SK-N-SH (cell line): ENCODE results near the gene TMEM184A. TPM values are rescaled to one million over a fixed set of nuclear protein-coding genes. Genes with fewer than 3 reads are reported as not detected.
"Not testable (repeated sequence)": the region's sequence is repeated elsewhere in the genome, so short reads cannot be mapped to it uniquely, and the experiment has no call there.

Source experiments
- CTCF ChIA-PET: fragments of 300-600, 350-600 bp; formaldehyde crosslinking; extraction: SDS; loops from one replicate; lab custom pipeline; 2021; lab: Yijun Ruan, JAX
- POLR2A ChIA-PET: fragments of 350-600 bp; sonication (Branson Sonifier 250); formaldehyde crosslinking; extraction: SDS; loops from one replicate; lab custom pipeline; 2020; ENCODE audit warnings: antibody characterized with exemption, inconsistent platforms; lab: Yijun Ruan, JAX
- DNase-seq: peaks from one replicate; pipeline ENCODE4 v3.0.0; 2012
- H2AFZ ChIP-seq: fragments of 200-600 bp; sonication (generic); 2 replicates; pipeline ENCODE4 v1.8.1; 2016; ENCODE audit warnings: antibody characterized with exemption, mild to moderate bottlenecking, low read depth
- H3F3A ChIP-seq: fragments of 200-600 bp; sonication (generic); replicated peaks from 2 replicates; pipeline ENCODE3; 2016; ENCODE audit warnings: antibody characterized with exemption, mild to moderate bottlenecking; ENCODE audit not compliant: insufficient read depth
- H3K27ac ChIP-seq, 2 experiments: fragments of 200-500 bp in 1 of 2; fragments of 200-600 bp in 1 of 2; sonication (Bioruptor generic) in 1 of 2; sonication (generic), shearing (Covaris generic) in 1 of 2; 2 replicates each; pipeline versions ENCODE4 v1.5.1 to v1.6.1; 2014 to 2016; ENCODE audit warnings: low read depth in 2 of 2, inconsistent platforms in 1 of 2, low read length in 1 of 2, mild to moderate bottlenecking in 1 of 2, mixed read lengths in 1 of 2
- H3K27me3 ChIP-seq: fragments of 200-600 bp; sonication (generic), shearing (Covaris generic); 2 replicates; pipeline ENCODE4 v1.6.1; 2016; ENCODE audit warnings: mixed run types; ENCODE audit not compliant: insufficient read depth
- H3K36me3 ChIP-seq, 2 experiments: fragments of 200-500 bp in 1 of 2; fragments of 200-600 bp in 1 of 2; sonication (Bioruptor generic) in 1 of 2; sonication (generic) in 1 of 2; replicated peaks in 1 of 2; 2 replicates each; pipeline versions ENCODE3 to v1.5.1; 2014 to 2016; ENCODE audit warnings: low read length in 1 of 2, mild to moderate bottlenecking in 1 of 2; ENCODE audit not compliant: insufficient read depth in 2 of 2, control insufficient read depth in 1 of 2
- H3K4me1 ChIP-seq, 2 experiments: fragments of 200-500 bp in 1 of 2; fragments of 200-600 bp in 1 of 2; sonication (Bioruptor generic) in 1 of 2; sonication (generic), shearing (Covaris generic) in 1 of 2; 2 replicates each; pipeline versions ENCODE4 v1.5.1 to v1.6.1; 2014 to 2016; ENCODE audit warnings: low read depth in 1 of 2, low read length in 1 of 2, mixed run types in 1 of 2; ENCODE audit not compliant: insufficient read depth in 2 of 2, control insufficient read depth in 1 of 2
- H3K4me2 ChIP-seq: fragments of 200-600 bp; sonication (generic), shearing (Covaris generic); 2 replicates; pipeline ENCODE4 v1.6.1; 2017; ENCODE audit warnings: mixed run types
- H3K4me3 ChIP-seq, 2 experiments: fragments of 200-500 bp in 1 of 2; fragments of 200-600 bp in 1 of 2; sonication (Bioruptor generic) in 1 of 2; sonication (generic), shearing (Covaris generic) in 1 of 2; 2 replicates each; pipeline versions ENCODE4 v1.5.1 to v1.8.1; 2014 to 2016; ENCODE audit warnings: low read depth in 2 of 2, inconsistent platforms in 1 of 2, low read length in 1 of 2, mild to moderate bottlenecking in 1 of 2, mixed read lengths in 1 of 2, moderate library complexity in 1 of 2
- H3K79me2 ChIP-seq: fragments of 200-600 bp; sonication (generic); 2 replicates; pipeline ENCODE4 v1.8.1; 2017; ENCODE audit warnings: mild to moderate bottlenecking; ENCODE audit not compliant: insufficient read depth
- H3K9ac ChIP-seq: fragments of 200-600 bp; sonication (generic); 2 replicates; pipeline ENCODE4 v1.6.1; 2017; ENCODE audit warnings: mixed run types
- H3K9me2 ChIP-seq: fragments of 200-600 bp; sonication (generic); 2 replicates; pipeline ENCODE4 v1.6.1; 2017; ENCODE audit warnings: mixed run types
- H3K9me3 ChIP-seq: fragments of 200-600 bp; sonication (generic); 2 replicates; pipeline ENCODE4 v1.6.1; 2017; ENCODE audit warnings: mixed run types, mild to moderate bottlenecking, moderate library complexity
- H4K20me1 ChIP-seq: fragments of 200-600 bp; sonication (generic); 2 replicates; pipeline ENCODE4 v1.6.1; 2017; ENCODE audit warnings: mild to moderate bottlenecking, mixed run types; ENCODE audit not compliant: insufficient read depth
- EP300 ChIP-seq, 2 experiments: IDR thresholded peaks; 2 replicates each; pipeline versions ENCODE4 v1.4.0 to v1.6.1; 2012; ENCODE audit warnings: borderline replicate concordance in 1 of 2, low read depth in 1 of 2, low read length in 1 of 2
- EZH2phosphoT487 ChIP-seq: fragments of 200-600 bp; sonication (generic); IDR thresholded peaks from 2 replicates; pipeline ENCODE4 v1.6.1; 2017; ENCODE audit warnings: low read depth, mixed run types, mild to moderate bottlenecking, antibody characterized with exemption, moderate library complexity, borderline replicate concordance
- GATA2 ChIP-seq: sonication (generic); formaldehyde crosslinking; IDR thresholded peaks from 2 replicates; pipeline ENCODE4 v1.5.0; 2020; ENCODE audit warnings: mild to moderate bottlenecking, missing genetic modification reagents
- MEF2A ChIP-seq: IDR thresholded peaks from 2 replicates; pipeline ENCODE4 v1.4.0; 2012; ENCODE audit warnings: low read depth, borderline replicate concordance
- NRF1 ChIP-seq: IDR thresholded peaks from 2 replicates; pipeline ENCODE4 v1.6.1; 2012; ENCODE audit warnings: low read depth, mild to moderate bottlenecking, low read length
- PBX3 ChIP-seq: IDR thresholded peaks from 2 replicates; pipeline ENCODE4; 2012
- POLR2AphosphoS5 ChIP-seq: IDR thresholded peaks from 2 replicates; pipeline ENCODE4 v1.6.1; 2012; ENCODE audit warnings: low read depth, low read length
- RAD21 ChIP-seq: IDR thresholded peaks from 2 replicates; pipeline ENCODE4 v1.6.1; 2012; ENCODE audit warnings: mild to moderate bottlenecking, low read length
- RFX5 ChIP-seq: IDR thresholded peaks from 2 replicates; pipeline ENCODE4 v1.6.1; 2012; ENCODE audit warnings: mild to moderate bottlenecking, improper control_type of control experiment, low read length
- SIN3A ChIP-seq: IDR thresholded peaks from 2 replicates; pipeline ENCODE4 v1.6.1; 2012; ENCODE audit warnings: low read depth, mild to moderate bottlenecking, low read length, moderate library complexity, borderline replicate concordance
- TAF1 ChIP-seq: IDR thresholded peaks from 2 replicates; pipeline ENCODE4 v1.6.1; 2012; ENCODE audit warnings: low read depth, mild to moderate bottlenecking, low read length, moderate library complexity, borderline replicate concordance
- WGBS: methylation state at CpG from one replicate; pipeline ENCODE4 v1.1.6; 2017; ENCODE audit warnings: low lambda C conversion rate; 5-methylcytosine and 5-hydroxymethylcytosine counted together
- polyA plus RNA-seq, 3 experiments: library from polyadenylated mRNA; depleted of rRNA; stranded (reverse); fragments of >200 nt; gene quantifications; 2 replicates each; pipeline ENCODE4 v1.2.3, GENCODE V29; 2012
- TF ChIP-seq, protein P1 (sequence below): fragments of 200-600 bp; sonication (generic); IDR thresholded peaks from 2 replicates; pipeline ENCODE4 v1.6.1; 2017; ENCODE audit warnings: antibody characterized with exemption, mild to moderate bottlenecking, moderate library complexity
- TF ChIP-seq, protein P2 (sequence below): IDR thresholded peaks from 2 replicates; pipeline ENCODE4 v1.4.0; 2012; ENCODE audit warnings: low read depth, borderline replicate concordance
- TF ChIP-seq, protein P3 (sequence below): IDR thresholded peaks from 2 replicates; pipeline ENCODE4 v1.4.0; 2012; ENCODE audit warnings: low read depth
- TF ChIP-seq, protein P4 (sequence below): fragments of 150-350 bp; IDR thresholded peaks from 2 replicates; pipeline ENCODE4 v1.6.1; 2016; ENCODE audit warnings: mild to moderate bottlenecking, low read depth, low read length

Gene TMEM184A
- polyA plus RNA-seq, 1 of the 3 experiments (the other 2 are of a cell fraction), result 1.5 TPM

- TF ChIP-seq PBX3, result no peak
- TF ChIP-seq EP300 (IDR thresholded peaks at IDR 0.05; ENCODE audit: borderline replicate concordance in 1 of 2, low read depth in 1 of 2, low read length in 1 of 2), result no peak
- TF ChIP-seq RFX5, result no peak
- TF ChIP-seq TAF1, result no peak
- TF ChIP-seq, protein P1, sequence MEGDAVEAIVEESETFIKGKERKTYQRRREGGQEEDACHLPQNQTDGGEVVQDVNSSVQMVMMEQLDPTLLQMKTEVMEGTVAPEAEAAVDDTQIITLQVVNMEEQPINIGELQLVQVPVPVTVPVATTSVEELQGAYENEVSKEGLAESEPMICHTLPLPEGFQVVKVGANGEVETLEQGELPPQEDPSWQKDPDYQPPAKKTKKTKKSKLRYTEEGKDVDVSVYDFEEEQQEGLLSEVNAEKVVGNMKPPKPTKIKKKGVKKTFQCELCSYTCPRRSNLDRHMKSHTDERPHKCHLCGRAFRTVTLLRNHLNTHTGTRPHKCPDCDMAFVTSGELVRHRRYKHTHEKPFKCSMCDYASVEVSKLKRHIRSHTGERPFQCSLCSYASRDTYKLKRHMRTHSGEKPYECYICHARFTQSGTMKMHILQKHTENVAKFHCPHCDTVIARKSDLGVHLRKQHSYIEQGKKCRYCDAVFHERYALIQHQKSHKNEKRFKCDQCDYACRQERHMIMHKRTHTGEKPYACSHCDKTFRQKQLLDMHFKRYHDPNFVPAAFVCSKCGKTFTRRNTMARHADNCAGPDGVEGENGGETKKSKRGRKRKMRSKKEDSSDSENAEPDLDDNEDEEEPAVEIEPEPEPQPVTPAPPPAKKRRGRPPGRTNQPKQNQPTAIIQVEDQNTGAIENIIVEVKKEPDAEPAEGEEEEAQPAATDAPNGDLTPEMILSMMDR, result no peak
- TF ChIP-seq EZH2phosphoT487, result no peak
- TF ChIP-seq, protein P2, sequence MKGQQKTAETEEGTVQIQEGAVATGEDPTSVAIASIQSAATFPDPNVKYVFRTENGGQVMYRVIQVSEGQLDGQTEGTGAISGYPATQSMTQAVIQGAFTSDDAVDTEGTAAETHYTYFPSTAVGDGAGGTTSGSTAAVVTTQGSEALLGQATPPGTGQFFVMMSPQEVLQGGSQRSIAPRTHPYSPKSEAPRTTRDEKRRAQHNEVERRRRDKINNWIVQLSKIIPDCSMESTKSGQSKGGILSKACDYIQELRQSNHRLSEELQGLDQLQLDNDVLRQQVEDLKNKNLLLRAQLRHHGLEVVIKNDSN, result no peak
- TF ChIP-seq SIN3A, result no peak
- no peak for TF ChIP-seq MEF2A
- TF ChIP-seq, protein P3, sequence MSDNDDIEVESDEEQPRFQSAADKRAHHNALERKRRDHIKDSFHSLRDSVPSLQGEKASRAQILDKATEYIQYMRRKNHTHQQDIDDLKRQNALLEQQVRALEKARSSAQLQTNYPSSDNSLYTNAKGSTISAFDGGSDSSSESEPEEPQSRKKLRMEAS, result no peak
- TF ChIP-seq POLR2AphosphoS5, result no peak
- TF ChIP-seq GATA2 (CRISPR knock-in tag), result no peak
- no peak for TF ChIP-seq NRF1
- no peak for TF ChIP-seq RAD21
- TF ChIP-seq, protein P4, sequence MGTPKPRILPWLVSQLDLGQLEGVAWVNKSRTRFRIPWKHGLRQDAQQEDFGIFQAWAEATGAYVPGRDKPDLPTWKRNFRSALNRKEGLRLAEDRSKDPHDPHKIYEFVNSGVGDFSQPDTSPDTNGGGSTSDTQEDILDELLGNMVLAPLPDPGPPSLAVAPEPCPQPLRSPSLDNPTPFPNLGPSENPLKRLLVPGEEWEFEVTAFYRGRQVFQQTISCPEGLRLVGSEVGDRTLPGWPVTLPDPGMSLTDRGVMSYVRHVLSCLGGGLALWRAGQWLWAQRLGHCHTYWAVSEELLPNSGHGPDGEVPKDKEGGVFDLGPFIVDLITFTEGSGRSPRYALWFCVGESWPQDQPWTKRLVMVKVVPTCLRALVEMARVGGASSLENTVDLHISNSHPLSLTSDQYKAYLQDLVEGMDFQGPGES, result no peak
- TF ChIP-seq, all 33 proteins: peak for 0
- POLR2A ChIA-PET, result no interaction called here
- Histone ChIP-seq H3K36me3 (no peaks in the 10 kb centered on the region), H3K9me3 (no peaks in the 10 kb centered on the region), H3K4me2 (no peak overlapping the region), H3K79me2 (no peaks in the 10 kb centered on the region), H3K27ac (no peak overlapping the region), H3K9me2 (no peaks in the 10 kb centered on the region), H2AFZ (no peak overlapping the region), H4K20me1 (no peaks in the 10 kb centered on the region), H3F3A (no peaks in the 10 kb centered on the region), H3K27me3 (no peaks in the 10 kb centered on the region), H3K9ac (no peak overlapping the region), H3K4me1 (no peaks in the 10 kb centered on the region), H3K4me3 (no peak overlapping the region)
- no peak for DNase-seq
- CTCF ChIA-PET, result no interaction called here
- WGBS, result 70% methylated on average over 27 of the region's 27 CpGs
Observed at GRCh38 chr7:1520539-1521234, 35.3 kb downstream of the TMEM184A start.

DNA sequence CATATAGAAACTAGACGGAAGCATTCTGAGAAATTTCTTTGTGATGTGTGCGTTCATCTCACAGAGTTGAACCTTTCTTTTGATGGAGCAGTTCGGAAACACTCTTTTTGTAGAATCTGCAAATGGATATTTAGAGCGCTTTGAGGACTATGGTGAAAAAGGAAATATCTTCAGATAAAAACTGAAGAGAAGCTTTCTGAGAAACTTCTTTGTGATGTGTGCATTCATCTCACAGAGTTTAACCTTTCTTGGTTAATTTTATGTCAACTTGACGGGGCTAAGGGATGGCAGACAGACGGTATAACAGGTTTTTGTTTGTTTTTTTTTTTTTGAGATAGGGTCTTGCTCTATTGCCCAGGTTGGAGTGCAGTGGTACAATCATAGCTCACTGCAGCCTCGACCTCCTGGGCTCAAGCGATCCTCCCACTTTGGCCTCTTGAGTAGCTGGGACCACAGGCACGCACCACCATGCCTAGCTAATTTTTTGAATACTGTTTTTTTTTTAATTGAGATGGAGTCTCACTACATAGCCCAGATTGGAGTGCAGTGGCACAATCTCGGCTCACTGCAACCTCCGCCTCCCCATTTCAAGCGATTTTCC lies 36.6 kb downstream of the TMEM184A start:
- H3K9ac ChIP-seq, H3K9me2 ChIP-seq, H3K4me1 ChIP-seq, H4K20me1 ChIP-seq, H3K36me3 ChIP-seq, H3F3A ChIP-seq, DNase-seq, H3K9me3 ChIP-seq, H3K4me2 ChIP-seq, POLR2A ChIA-PET, H2AFZ ChIP-seq, H3K79me2 ChIP-seq, H3K4me3 ChIP-seq, H3K27me3 ChIP-seq, H3K27ac ChIP-seq: not testable (repeated sequence)
- CTCF ChIA-PET, result interaction anchor here (0.6 to 2.1 kb wide), 5 partner anchors 12 to 527 kb away, joined by 3 to 7 read pairs (median 4); partner anchors contain the start of gene TMEM184A
- 72% methylated on average over 12 of the region's 12 CpGs for WGBS
